NB4 (cell line): ENCODE measurements around the gene THOC6.

Experiments used
- DNase-seq: peaks from one replicate; pipeline ENCODE4 v3.0.0; 2010; ENCODE audit warnings: low read depth
- H3K4me3 ChIP-seq: one replicate; pipeline ENCODE4 v1.5.1; 2011; ENCODE audit warnings: mild to moderate bottlenecking, low read depth, low read length, moderate library complexity
- CTCF ChIP-seq: IDR thresholded peaks from one replicate; pipeline ENCODE4 v1.5.1; 2012; ENCODE audit warnings: low read depth, low read length
- MYC ChIP-seq: IDR thresholded peaks from 2 replicates; pipeline ENCODE4 v1.6.1; 2011; ENCODE audit warnings: low read depth, low read length
- POLR2A ChIP-seq: IDR thresholded peaks from 2 replicates; pipeline ENCODE4 v1.6.1; 2011; ENCODE audit warnings: mild to moderate bottlenecking; ENCODE audit not compliant: insufficient read length; ENCODE audit errors: extremely low read depth
- TF ChIP-seq, protein P1 (sequence below): IDR thresholded peaks from 2 replicates; pipeline ENCODE4 v1.6.1; 2011; ENCODE audit warnings: low read depth, low read length

Gene THOC6

DNA sequence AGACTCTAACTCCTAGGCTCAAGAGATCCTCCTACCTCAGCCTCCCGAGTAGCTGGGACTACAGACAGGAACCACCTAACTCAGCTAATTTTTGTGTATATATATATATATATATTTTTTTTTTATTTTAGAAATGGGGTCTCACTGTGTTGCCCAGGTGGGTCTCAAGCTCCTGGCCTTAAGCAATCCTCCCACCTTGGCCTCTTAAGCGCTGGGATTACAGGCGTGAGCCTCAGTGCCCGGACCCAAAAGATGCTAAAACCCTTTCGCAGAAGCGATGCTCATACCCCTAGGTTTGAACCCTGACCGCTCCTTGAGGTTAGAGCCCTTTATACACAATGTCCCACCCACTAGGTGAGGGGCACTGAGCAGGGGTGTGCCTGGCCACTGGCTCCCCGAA, 13.3 kb upstream of the THOC6 start:
- no peak overlapping the region for H3K4me3 ChIP-seq
- DNase-seq: no peak
- TF ChIP-seq, protein P1, sequence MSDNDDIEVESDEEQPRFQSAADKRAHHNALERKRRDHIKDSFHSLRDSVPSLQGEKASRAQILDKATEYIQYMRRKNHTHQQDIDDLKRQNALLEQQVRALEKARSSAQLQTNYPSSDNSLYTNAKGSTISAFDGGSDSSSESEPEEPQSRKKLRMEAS: no peak
- TF ChIP-seq POLR2A (no peak), CTCF (no peak), MYC (no peak)

GRCh38 chr16:3012246-3012645, 11.6 kb upstream of the THOC6 start:
- no peak overlapping the region for H3K4me3 ChIP-seq
- TF ChIP-seq MYC (no peak), CTCF (no peak), POLR2A (no peak)
- TF ChIP-seq, protein P1: no peak
- no peak for DNase-seq

DNA sequence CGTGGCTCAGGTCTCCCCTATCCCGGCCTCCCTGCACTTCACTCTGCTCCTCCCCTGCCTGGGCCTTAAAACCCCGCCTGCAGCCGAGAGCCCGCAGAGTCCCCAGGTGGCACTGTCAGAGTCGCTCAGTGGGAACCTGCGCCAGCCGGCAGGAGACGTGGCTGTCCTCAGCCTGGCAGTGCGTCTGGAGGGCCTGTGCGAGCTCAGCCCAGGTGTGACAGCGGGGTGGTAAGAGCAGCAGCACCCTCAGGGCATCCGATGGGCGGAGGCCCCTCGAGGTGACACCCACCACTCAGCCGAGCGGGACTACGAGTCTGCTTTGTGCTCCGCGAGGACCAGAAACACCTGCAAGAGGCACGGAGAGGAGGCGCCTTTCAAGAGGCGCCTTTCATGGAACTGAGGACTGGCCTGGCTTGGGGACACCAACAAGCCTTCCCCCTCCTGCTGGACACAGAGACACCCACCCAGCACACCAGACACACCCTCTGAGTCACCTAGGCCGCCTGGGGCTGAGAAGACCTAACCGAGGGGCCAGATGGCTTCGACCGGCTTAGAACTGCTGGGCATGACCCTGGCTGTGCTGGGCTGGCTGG, 10.9 kb upstream of the THOC6 start, which contains the start of gene CLDN9:
CLDN9 (plus strand) TSS at position 96 of the 593 bp plus-strand sequence; CDS start at position 536, 440 bp downstream.
- no peak within 1 kb of the TSS for H3K4me3 ChIP-seq
- TF ChIP-seq MYC (no peak), POLR2A (no peak), CTCF (no peak)
- TF ChIP-seq, protein P1: no peak
- no peak for DNase-seq

DNA sequence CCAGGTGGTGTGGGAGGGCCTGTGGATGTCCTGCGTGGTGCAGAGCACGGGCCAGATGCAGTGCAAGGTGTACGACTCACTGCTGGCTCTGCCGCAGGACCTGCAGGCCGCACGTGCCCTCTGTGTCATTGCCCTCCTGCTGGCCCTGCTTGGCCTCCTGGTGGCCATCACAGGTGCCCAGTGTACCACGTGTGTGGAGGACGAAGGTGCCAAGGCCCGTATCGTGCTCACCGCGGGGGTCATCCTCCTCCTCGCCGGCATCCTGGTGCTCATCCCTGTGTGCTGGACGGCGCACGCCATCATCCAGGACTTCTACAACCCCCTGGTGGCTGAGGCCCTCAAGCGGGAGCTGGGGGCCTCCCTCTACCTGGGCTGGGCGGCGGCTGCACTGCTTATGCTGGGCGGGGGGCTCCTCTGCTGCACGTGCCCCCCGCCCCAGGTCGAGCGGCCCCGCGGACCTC, 10.3 kb upstream of the THOC6 start:
- no peak overlapping the region for H3K4me3 ChIP-seq
- TF ChIP-seq CTCF: no peak
- no peak for TF ChIP-seq POLR2A
- no peak for TF ChIP-seq MYC
- TF ChIP-seq, protein P1: no peak
- no peak for DNase-seq

DNA sequence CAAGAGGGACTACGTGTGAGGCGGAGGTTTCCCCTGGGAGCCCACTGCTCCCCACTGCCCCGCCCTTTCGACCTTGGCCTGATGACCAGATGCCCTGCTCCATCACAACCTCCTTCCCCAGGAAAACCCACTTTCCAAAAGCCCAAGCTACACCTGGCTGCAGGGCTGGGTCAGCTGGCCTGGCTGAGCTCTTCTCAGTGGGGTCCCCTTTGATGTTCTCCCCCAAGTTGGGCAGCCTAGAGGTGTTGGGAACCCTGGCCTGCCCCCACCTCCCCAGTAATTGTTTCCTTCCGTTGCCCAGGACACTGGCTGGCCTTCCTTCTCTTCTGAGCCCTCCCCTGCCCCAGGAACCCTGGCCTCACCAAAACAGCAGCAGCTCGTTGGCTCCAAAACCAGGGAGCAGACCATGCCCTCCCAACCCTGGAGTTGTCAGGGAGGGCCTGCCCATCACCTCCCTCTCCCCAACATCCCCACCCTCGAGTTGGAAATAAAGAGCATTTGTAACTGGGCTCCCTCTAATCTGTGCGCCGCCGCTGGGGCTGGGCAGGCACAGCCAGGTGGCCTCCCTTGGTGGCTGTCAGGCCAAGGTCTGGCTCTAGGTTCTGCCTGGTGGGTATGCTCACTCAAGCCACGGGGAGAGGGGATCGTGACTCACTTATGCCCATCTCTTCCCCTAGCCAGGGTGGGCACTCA, 9.7 kb upstream of the THOC6 start:
- TF ChIP-seq MYC (no peak), POLR2A (no peak), CTCF (no peak)
- TF ChIP-seq, protein P1: no peak
- H3K4me3 ChIP-seq: no peak overlapping the region
- DNase-seq: no peak
